SU-DHL-6 (cell line): ENCODE measurements around the gene BTBD19.

Source experiments
- H2AFZ ChIP-seq: fragments of 200-600 bp; sonication (generic); 2 replicates; pipeline ENCODE4 v1.6.1; 2014; ENCODE audit warnings: low read depth, mild to moderate bottlenecking, moderate library complexity, mixed read lengths, antibody characterized with exemption, low read length; ENCODE audit not compliant: severe bottlenecking
- H3F3A ChIP-seq: fragments of 200-600 bp; shearing (Covaris generic); 2 replicates; pipeline ENCODE4 v1.6.0; 2016; ENCODE audit warnings: antibody characterized with exemption, mild to moderate bottlenecking; ENCODE audit not compliant: insufficient read depth
- H3K27ac ChIP-seq: fragments of 200-600 bp; sonication (generic); 2 replicates; pipeline ENCODE4 v1.5.1; 2016; ENCODE audit warnings: low read depth, mild to moderate bottlenecking, low read length, moderate library complexity, mixed read lengths
- H3K27me3 ChIP-seq: fragments of 200-600 bp; sonication (generic), shearing (Covaris generic); 2 replicates; pipeline ENCODE4 v1.6.0; 2014; ENCODE audit warnings: mild to moderate bottlenecking, low read length
- H3K36me3 ChIP-seq: fragments of 200-600 bp; sonication (generic); 2 replicates; pipeline ENCODE4 v1.6.1; 2014; ENCODE audit warnings: mild to moderate bottlenecking, low read length, mixed read lengths
- H3K4me2 ChIP-seq: fragments of 300-600, 200-600 bp; shearing (Covaris generic), sonication (generic); 2 replicates; pipeline ENCODE4 v1.6.0; 2014; ENCODE audit warnings: low read length, low read depth, mild to moderate bottlenecking; ENCODE audit not compliant: poor library complexity, severe bottlenecking
- H3K4me3 ChIP-seq: fragments of 200-600 bp; sonication (generic); 2 replicates; pipeline ENCODE4 v1.5.1; 2014; ENCODE audit warnings: antibody characterized with exemption, low read length, mild to moderate bottlenecking, mixed read lengths; ENCODE audit not compliant: insufficient read depth, poor library complexity, severe bottlenecking
- H3K79me2 ChIP-seq: fragments of 200-600 bp; sonication (generic); 2 replicates; pipeline ENCODE4 v1.6.1; 2014; ENCODE audit warnings: mild to moderate bottlenecking, low read length, moderate library complexity; ENCODE audit not compliant: insufficient read depth
- H3K9ac ChIP-seq: fragments of 200-600 bp; sonication (generic); 2 replicates; pipeline ENCODE4 v1.7.0; 2014; ENCODE audit warnings: mild to moderate bottlenecking, low read length
- H3K9me2 ChIP-seq: fragments of 200-600 bp; sonication (generic); replicated peaks from 2 replicates; pipeline ENCODE4 v1.6.1; 2014; ENCODE audit warnings: low read length; ENCODE audit not compliant: insufficient read depth
- H3K9me3 ChIP-seq: fragments of 200-600 bp; sonication (generic); 2 replicates; pipeline ENCODE4 v1.6.1; 2014; ENCODE audit warnings: low read length, mixed read lengths; ENCODE audit not compliant: insufficient read depth
- H4K20me1 ChIP-seq: fragments of 200-600 bp; sonication (generic); 2 replicates; pipeline ENCODE4 v1.6.1; 2014; ENCODE audit warnings: low read depth, mild to moderate bottlenecking, antibody characterized with exemption, low read length, moderate library complexity, mixed read lengths
- CTCF ChIP-seq: fragments of 200-600 bp; sonication (generic); IDR thresholded peaks from one replicate; pipeline ENCODE4 v1.5.1; 2017; ENCODE audit warnings: antibody characterized with exemption, mild to moderate bottlenecking, low read length, moderate library complexity; ENCODE audit not compliant: insufficient read depth, poor library complexity, severe bottlenecking
- EZH2phosphoT487 ChIP-seq: fragments of 200-600 bp; sonication (generic), shearing (Covaris generic); conservative IDR thresholded peaks from 2 replicates; pipeline ENCODE4 v1.6.1; 2018; ENCODE audit warnings: mild to moderate bottlenecking, antibody characterized with exemption, low read length, moderate library complexity, mixed read lengths

The BTBD19 gene

GRCh38 chr1:44775078-44775929 is 33.0 kb upstream of the BTBD19 start, which contains the start of gene RPS8:
RPS8 (plus strand) TSS chr1:44775540; CDS start chr1:44775597, 57 bp downstream.
- peaks cover 43% of the 10 kb centered on the region for H3K79me2 ChIP-seq
- peaks cover 49% of the 10 kb centered on the region for H3F3A ChIP-seq

GRCh38 chr1:44775930-44776729 is 32.2 kb upstream of the BTBD19 start:
- H4K20me1 ChIP-seq, result peaks cover 21% of the 10 kb centered on the region; the same call in 1 of the 2 replicates
- H3K9me2 ChIP-seq, result no peaks in the 10 kb centered on the region
- peak overlapping the region; percentile 99 for H3K4me3 ChIP-seq
- H3K27ac ChIP-seq, result peak overlapping the region; percentile 87
- H3K79me2 ChIP-seq, result peaks cover 43% of the 10 kb centered on the region
- peaks cover 34% of the 10 kb centered on the region for H3K36me3 ChIP-seq
- H3K9ac ChIP-seq, result peak overlapping the region; percentile 84
- H3K4me2 ChIP-seq, result peak overlapping the region; percentile 99
- no peaks in the 10 kb centered on the region for H3K27me3 ChIP-seq
- H3F3A ChIP-seq, result peaks cover 51% of the 10 kb centered on the region
- TF ChIP-seq EZH2phosphoT487, result no peak
- no peak for TF ChIP-seq CTCF
- H2AFZ ChIP-seq, result no peak overlapping the region
- no peaks in the 10 kb centered on the region for H3K9me3 ChIP-seq

More at GRCh38 chr1:44775078-44775929, 33.0 kb upstream of the BTBD19 start, which contains the start of gene RPS8:
- Histone ChIP-seq H2AFZ (peak within 1 kb of the TSS; percentile 91), H3K4me2 (peak within 1 kb of the TSS; percentile 99), H4K20me1 (peaks cover 21% of the 10 kb centered on the region; the same call in 1 of the 2 replicates), H3K9me3 (no peaks in the 10 kb centered on the region), H3K27ac (peak within 1 kb of the TSS; percentile 87), H3K4me3 (peak within 1 kb of the TSS; percentile 99), H3K27me3 (no peaks in the 10 kb centered on the region), H3K36me3 (peaks cover 34% of the 10 kb centered on the region), H3K9ac (peak within 1 kb of the TSS; percentile 84), H3K9me2 (no peaks in the 10 kb centered on the region)
- TF ChIP-seq CTCF, result no peak
- TF ChIP-seq EZH2phosphoT487, result no peak

DNA sequence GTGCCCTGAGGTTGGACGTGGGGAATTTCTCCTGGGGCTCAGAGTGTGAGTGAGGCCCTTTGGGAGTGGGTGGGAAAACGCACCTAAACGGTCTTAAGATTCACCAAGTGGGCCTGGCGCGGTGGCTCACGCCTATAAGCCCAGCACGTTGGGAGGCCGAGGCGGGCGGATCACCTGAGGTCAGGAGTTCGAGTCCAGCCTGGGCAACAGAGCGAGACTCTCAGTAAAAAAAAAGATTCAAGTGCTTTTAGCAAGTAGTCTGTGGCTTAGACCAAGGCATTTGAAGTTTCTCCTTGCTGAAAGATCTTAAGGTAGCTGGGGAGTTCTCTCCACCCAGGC is 31.6 kb upstream of the BTBD19 start:
- H2AFZ ChIP-seq, result no peak overlapping the region
- H3K4me3 ChIP-seq, result peak overlapping the region; percentile 99
- peak overlapping the region; percentile 84 for H3K9ac ChIP-seq
- peak overlapping the region; percentile 99 for H3K4me2 ChIP-seq
- H3K36me3 ChIP-seq, result peaks cover 34% of the 10 kb centered on the region
- H3K27ac ChIP-seq, result peak overlapping the region; percentile 87
- H3K9me2 ChIP-seq, result no peaks in the 10 kb centered on the region
- H3K79me2 ChIP-seq, result peaks cover 43% of the 10 kb centered on the region
- no peaks in the 10 kb centered on the region for H3K9me3 ChIP-seq
- H4K20me1 ChIP-seq, result peaks cover 21% of the 10 kb centered on the region; the same call in 1 of the 2 replicates
- no peaks in the 10 kb centered on the region for H3K27me3 ChIP-seq
- peaks cover 57% of the 10 kb centered on the region for H3F3A ChIP-seq
- TF ChIP-seq CTCF, result no peak
- no peak for TF ChIP-seq EZH2phosphoT487
